ENCODE measurements around the gene MID2.
"Not testable (repeated sequence)": the region's sequence is repeated elsewhere in the genome, so short reads cannot be mapped to it uniquely, and the experiment has no call there.

MID2 gene

GRCh38 chrX:107845625-107846024 lies 20.0 kb downstream of the MID2 start:
- no peak for FAIRE-seq

- no peak for FAIRE-seq
Measured at GRCh38 chrX:107848591-107848990, 22.9 kb downstream of the MID2 start.

- FAIRE-seq: no peak
Measured at GRCh38 chrX:107849747-107850421, 24.2 kb downstream of the MID2 start.

GRCh38 chrX:107850422-107850765 lies 24.7 kb downstream of the MID2 start:
- peak; percentile 66 for FAIRE-seq

GRCh38 chrX:107851215-107851614 lies 25.5 kb downstream of the MID2 start:
- no peak for FAIRE-seq

- not testable (repeated sequence) for FAIRE-seq
Measured at GRCh38 chrX:107851665-107852064, 26.0 kb downstream of the MID2 start.

GRCh38 chrX:107856289-107856688 lies 30.6 kb downstream of the MID2 start:
- FAIRE-seq: no peak

- FAIRE-seq: not testable (repeated sequence)
Measured at GRCh38 chrX:107857041-107857440, 31.4 kb downstream of the MID2 start.

- FAIRE-seq: no peak
Measured at GRCh38 chrX:107857837-107858236, 32.2 kb downstream of the MID2 start.

GRCh38 chrX:107861056-107861455 lies 35.4 kb downstream of the MID2 start:
- no peak for FAIRE-seq

- FAIRE-seq: no peak
Measured at GRCh38 chrX:107871136-107871535, 45.5 kb downstream of the MID2 start.

- no peak for FAIRE-seq
Measured at GRCh38 chrX:107878106-107878505, 52.4 kb downstream of the MID2 start.

GRCh38 chrX:107880054-107880610 lies 54.5 kb downstream of the MID2 start:
- FAIRE-seq: no peak

GRCh38 chrX:107894038-107894437 lies 68.4 kb downstream of the MID2 start:
- FAIRE-seq: no peak

GRCh38 chrX:107902721-107903120 lies 77.1 kb downstream of the MID2 start:
- FAIRE-seq: no peak

- FAIRE-seq: no peak
Measured at GRCh38 chrX:107905366-107905765, 79.7 kb downstream of the MID2 start.

GRCh38 chrX:107924136-107924746 lies 98.6 kb downstream of the MID2 start:
- FAIRE-seq: no peak

GRCh38 chrX:107934262-107934661 lies 108.6 kb downstream of the MID2 start:
- no peak for FAIRE-seq

GRCh38 chrX:107935200-107935599 lies 109.5 kb downstream of the MID2 start:
- no peak for FAIRE-seq

- FAIRE-seq: no peak
Measured at GRCh38 chrX:107935664-107936433, 110.2 kb downstream of the MID2 start.

- no peak for FAIRE-seq
Measured at GRCh38 chrX:107936434-107936730, 110.7 kb downstream of the MID2 start.

- FAIRE-seq: no peak
Measured at GRCh38 chrX:107940095-107940494, 114.4 kb downstream of the MID2 start.

GRCh38 chrX:107955337-107955736 lies 129.7 kb downstream of the MID2 start:
- FAIRE-seq: not testable (repeated sequence)

GRCh38 chrX:107968623-107969022 lies 143.0 kb downstream of the MID2 start:
- no peak for FAIRE-seq
